ENCODE measurements around the gene MID1IP1.

- TF ChIP-seq CTCF (IDR thresholded peaks at IDR 0.05; ENCODE audit: low read length) (no peak), EZH2phosphoT487 (IDR thresholded peaks at IDR 0.05; ENCODE audit: low read length) (no peak), EZH2 (optimal IDR thresholded peaks at IDR 0.05; ENCODE audit: low read depth, low read length) (no peak)
These were observed 31.1 kb upstream of the MID1IP1 start for GRCh38 chrX:38770152-38770551.

Measured in MM.1S (cell line).